DND-41 (cell line): ENCODE measurements around the gene SETBP1.

Experiments
- ATAC-seq: fragments of 200-7000 bp; cut with Tn5 transposase; 3 replicates; pipeline ENCODE4 v1.9.1; 2021; ENCODE audit warnings: low read depth; ENCODE audit not compliant: insufficient read depth
- DNase-seq: peaks from one replicate; pipeline ENCODE4 v3.0.0-alpha.2; 2020
- H2AFZ ChIP-seq: 2 replicates; pipeline ENCODE4 v1.6.0; 2012; ENCODE audit warnings: low read depth, low read length
- H3K27ac ChIP-seq: 2 replicates; pipeline ENCODE4 v1.5.1; 2012; ENCODE audit warnings: low read length, inconsistent platforms
- H3K27me3 ChIP-seq: fragments of 200-600 bp; sonication (generic); 2 replicates; pipeline ENCODE4 v1.6.0; 2012; ENCODE audit warnings: low read length, mild to moderate bottlenecking, inconsistent platforms; ENCODE audit not compliant: insufficient read depth, poor library complexity
- H3K36me3 ChIP-seq: 2 replicates; pipeline ENCODE4 v1.5.1; 2012; ENCODE audit warnings: low read length, inconsistent platforms; ENCODE audit not compliant: insufficient read depth
- H3K4me1 ChIP-seq: 2 replicates; pipeline ENCODE4 v1.5.1; 2012; ENCODE audit warnings: mild to moderate bottlenecking, low read length; ENCODE audit not compliant: insufficient read depth
- H3K4me2 ChIP-seq: 2 replicates; pipeline ENCODE4 v1.6.0; 2012; ENCODE audit warnings: mild to moderate bottlenecking, moderate library complexity, low read length, inconsistent platforms; ENCODE audit not compliant: insufficient read depth
- H3K4me3 ChIP-seq, 2 experiments: fragments of 200-600 bp in 1 of 2; shearing (Covaris generic) in 1 of 2; 2 replicates each; pipeline ENCODE4 v1.5.1; 2012 to 2016; ENCODE audit warnings: inconsistent platforms in 2 of 2, low read length in 2 of 2, mild to moderate bottlenecking in 2 of 2, low read depth in 1 of 2, moderate library complexity in 1 of 2
- H3K79me2 ChIP-seq: 2 replicates; pipeline ENCODE4 v1.6.0; 2012; ENCODE audit warnings: low read length, inconsistent platforms; ENCODE audit not compliant: insufficient read depth
- H3K9ac ChIP-seq: 2 replicates; pipeline ENCODE4 v1.6.0; 2012; ENCODE audit warnings: low read depth, mild to moderate bottlenecking, inconsistent platforms, low read length, moderate library complexity
- H3K9me3 ChIP-seq: 2 replicates; pipeline ENCODE4 v1.5.1; 2012; ENCODE audit warnings: low read length, moderate library complexity, mild to moderate bottlenecking, inconsistent platforms; ENCODE audit not compliant: insufficient read depth, severe bottlenecking
- H4K20me1 ChIP-seq: 2 replicates; pipeline ENCODE4 v1.6.0; 2012; ENCODE audit warnings: low read length; ENCODE audit not compliant: insufficient read depth
- EZH2 ChIP-seq: IDR thresholded peaks from 3 replicates; pipeline ENCODE4 v1.6.1; 2012; ENCODE audit warnings: borderline replicate concordance, low read depth, mild to moderate bottlenecking, moderate library complexity, low read length, inconsistent platforms; ENCODE audit not compliant: severe bottlenecking
- TF ChIP-seq, protein P1 (sequence below): IDR thresholded peaks from 2 replicates; pipeline ENCODE4 v1.5.1; 2012; ENCODE audit warnings: borderline replicate concordance, low read length, moderate library complexity, mild to moderate bottlenecking; ENCODE audit not compliant: poor library complexity, severe bottlenecking; ENCODE audit errors: extremely low read depth

Gene SETBP1

DNA sequence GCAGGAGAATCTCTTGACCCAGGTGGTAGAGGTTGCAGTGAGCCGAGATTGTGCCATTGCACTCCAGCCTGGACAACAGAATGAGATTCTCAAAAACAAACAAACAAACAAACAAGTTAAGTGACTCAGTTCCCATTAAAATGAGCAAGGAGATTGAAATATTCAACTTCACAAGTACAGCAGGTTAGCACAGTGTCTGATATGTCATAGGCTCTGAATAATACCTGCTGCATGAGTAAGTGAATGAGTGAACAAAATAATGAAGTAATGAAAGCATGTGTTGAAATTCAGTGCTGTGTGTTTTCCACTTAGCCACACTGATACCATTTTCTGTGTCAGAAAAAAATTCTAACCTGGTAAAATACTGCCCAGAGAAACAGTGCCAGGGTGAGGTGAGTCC is 41.9 kb upstream of the SETBP1 start:
- TF ChIP-seq, protein P1, sequence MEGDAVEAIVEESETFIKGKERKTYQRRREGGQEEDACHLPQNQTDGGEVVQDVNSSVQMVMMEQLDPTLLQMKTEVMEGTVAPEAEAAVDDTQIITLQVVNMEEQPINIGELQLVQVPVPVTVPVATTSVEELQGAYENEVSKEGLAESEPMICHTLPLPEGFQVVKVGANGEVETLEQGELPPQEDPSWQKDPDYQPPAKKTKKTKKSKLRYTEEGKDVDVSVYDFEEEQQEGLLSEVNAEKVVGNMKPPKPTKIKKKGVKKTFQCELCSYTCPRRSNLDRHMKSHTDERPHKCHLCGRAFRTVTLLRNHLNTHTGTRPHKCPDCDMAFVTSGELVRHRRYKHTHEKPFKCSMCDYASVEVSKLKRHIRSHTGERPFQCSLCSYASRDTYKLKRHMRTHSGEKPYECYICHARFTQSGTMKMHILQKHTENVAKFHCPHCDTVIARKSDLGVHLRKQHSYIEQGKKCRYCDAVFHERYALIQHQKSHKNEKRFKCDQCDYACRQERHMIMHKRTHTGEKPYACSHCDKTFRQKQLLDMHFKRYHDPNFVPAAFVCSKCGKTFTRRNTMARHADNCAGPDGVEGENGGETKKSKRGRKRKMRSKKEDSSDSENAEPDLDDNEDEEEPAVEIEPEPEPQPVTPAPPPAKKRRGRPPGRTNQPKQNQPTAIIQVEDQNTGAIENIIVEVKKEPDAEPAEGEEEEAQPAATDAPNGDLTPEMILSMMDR: no peak
- TF ChIP-seq EZH2: no peak
- no peak overlapping the region for H3K9ac ChIP-seq

DNA sequence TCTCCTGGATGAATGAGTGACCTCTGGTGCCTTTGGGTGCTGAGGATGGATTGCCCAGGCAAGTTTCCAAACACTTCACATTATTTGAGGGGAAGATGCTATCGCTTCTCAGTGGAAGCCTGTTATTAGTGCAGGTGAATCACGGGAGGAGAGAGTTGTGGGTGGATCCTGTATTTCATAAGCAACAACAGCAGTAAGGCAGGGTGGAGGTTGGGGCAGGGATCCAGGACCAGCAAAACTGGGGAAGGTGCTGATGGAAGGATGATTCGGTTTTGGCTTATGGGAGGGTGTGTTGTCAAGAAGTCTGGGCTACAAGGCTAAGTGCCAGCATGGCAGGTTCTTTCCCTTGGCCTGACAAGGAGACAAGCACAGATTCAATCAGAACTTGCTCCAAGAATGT is 37.7 kb upstream of the SETBP1 start:
- H4K20me1 ChIP-seq: no peaks in the 10 kb centered on the region
- H3K27ac ChIP-seq: no peak overlapping the region
- H3K4me3 ChIP-seq: no peak overlapping the region
- H3K36me3 ChIP-seq: no peaks in the 10 kb centered on the region
- H3K4me2 ChIP-seq: no peak overlapping the region
- H3K9ac ChIP-seq: no peak overlapping the region
- no peak for TF ChIP-seq EZH2
- no peaks in the 10 kb centered on the region for H3K9me3 ChIP-seq
- ATAC-seq (no peak), DNase-seq (no peak)
- H2AFZ ChIP-seq: no peak overlapping the region
- H3K79me2 ChIP-seq: no peaks in the 10 kb centered on the region
- no peaks in the 10 kb centered on the region for H3K4me1 ChIP-seq
- no peaks in the 10 kb centered on the region for H3K27me3 ChIP-seq

More for the DNA sequence above, 41.9 kb upstream of the SETBP1 start:
- Histone ChIP-seq H2AFZ (no peak overlapping the region), H3K79me2 (no peaks in the 10 kb centered on the region), H3K4me1 (no peaks in the 10 kb centered on the region), H4K20me1 (no peaks in the 10 kb centered on the region), H3K27me3 (no peaks in the 10 kb centered on the region), H3K9me3 (no peaks in the 10 kb centered on the region), H3K36me3 (no peaks in the 10 kb centered on the region), H3K4me3 (no peak overlapping the region), H3K27ac (no peak overlapping the region), H3K4me2 (no peak overlapping the region)
- no peak for ATAC-seq
- no peak for DNase-seq

DNA sequence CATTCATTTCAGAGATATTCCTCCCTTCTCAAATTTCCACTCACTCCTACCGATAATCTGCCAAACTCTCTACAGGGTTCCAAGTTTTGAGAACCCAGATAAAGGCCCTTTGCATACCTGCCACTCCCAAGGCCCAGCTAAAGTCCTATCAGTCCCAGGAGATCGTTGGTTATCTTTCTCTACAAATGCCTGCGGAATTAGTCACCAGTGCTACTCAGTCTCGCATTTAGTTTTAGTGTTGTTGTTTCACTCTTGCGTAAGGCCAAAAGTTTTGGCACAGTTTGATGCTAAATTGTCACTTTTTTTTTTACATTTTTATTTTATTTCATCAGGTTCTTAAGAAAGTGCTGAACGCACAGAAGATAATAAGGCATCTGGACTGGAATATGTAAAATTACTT is 29.2 kb upstream of the SETBP1 start:
- Histone ChIP-seq H4K20me1 (no peaks in the 10 kb centered on the region), H2AFZ (no peak overlapping the region), H3K4me1 (no peaks in the 10 kb centered on the region), H3K36me3 (no peaks in the 10 kb centered on the region), H3K9me3 (no peaks in the 10 kb centered on the region), H3K4me3 (no peak overlapping the region), H3K4me2 (no peak overlapping the region), H3K9ac (no peak overlapping the region), H3K79me2 (no peaks in the 10 kb centered on the region), H3K27ac (no peak overlapping the region), H3K27me3 (no peaks in the 10 kb centered on the region)
- TF ChIP-seq, protein P1: no peak
- no peak for TF ChIP-seq EZH2
- ATAC-seq (no peak), DNase-seq (no peak)

DNA sequence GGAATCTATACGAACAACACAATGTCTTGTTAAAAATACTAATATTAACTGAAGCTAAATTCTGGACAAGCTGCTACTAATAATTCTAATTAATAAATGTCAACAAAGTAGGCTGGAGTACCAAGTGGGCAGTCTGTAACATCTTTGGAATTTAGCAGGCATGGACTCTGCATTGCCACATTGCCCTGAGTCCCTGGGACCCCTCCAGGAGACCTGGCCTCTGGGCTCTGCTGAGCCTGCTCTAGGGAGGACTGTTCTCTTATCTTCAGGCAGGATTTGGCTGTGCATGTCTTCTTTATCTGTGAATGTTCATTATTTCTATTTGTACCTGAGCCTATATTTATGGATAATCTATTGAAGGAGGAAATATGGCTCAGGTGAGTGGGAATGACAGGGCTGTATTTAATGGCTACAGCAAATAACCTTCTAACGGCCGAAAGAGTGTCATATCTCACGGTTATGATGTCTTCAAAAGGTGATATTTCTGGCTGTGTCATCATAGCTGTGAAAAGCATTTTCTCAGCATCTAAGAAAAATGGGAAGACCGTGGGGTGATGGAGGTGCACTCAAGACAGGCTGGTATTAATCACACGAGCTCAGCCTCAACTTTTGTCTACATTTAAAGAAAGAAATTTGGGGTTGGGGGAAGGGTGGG is 28.6 kb upstream of the SETBP1 start:
- Histone ChIP-seq H3K27ac (no peak overlapping the region), H4K20me1 (no peaks in the 10 kb centered on the region), H2AFZ (no peak overlapping the region), H3K4me2 (no peak overlapping the region), H3K79me2 (no peaks in the 10 kb centered on the region), H3K36me3 (no peaks in the 10 kb centered on the region), H3K9me3 (no peaks in the 10 kb centered on the region), H3K9ac (no peak overlapping the region), H3K27me3 (no peaks in the 10 kb centered on the region), H3K4me3 (no peak overlapping the region), H3K4me1 (no peaks in the 10 kb centered on the region)
- no peak for ATAC-seq
- DNase-seq: no peak
- TF ChIP-seq EZH2: no peak
- TF ChIP-seq, protein P1: no peak
